GM19240 (cell line): Measurements from ENCODE around the gene ZNG1A.
"Not testable (repeated sequence)": the region's sequence is repeated elsewhere in the genome, so short reads cannot be mapped to it uniquely, and the experiment has no call there.

Experiments
- DNase-seq: peaks from one replicate; pipeline ENCODE4 v3.0.0; 2011; ENCODE audit warnings: low spot score; ENCODE audit not compliant: insufficient read length

ZNG1A gene

GRCh38 chr9:98775-99174 is 80.1 kb downstream of the ZNG1A start:
- not testable (repeated sequence) for DNase-seq

- DNase-seq: not testable (repeated sequence)
These were observed 83.9 kb downstream of the ZNG1A start for GRCh38 chr9:94992-95391.

GRCh38 chr9:94323-94722 is 84.5 kb downstream of the ZNG1A start:
- not testable (repeated sequence) for DNase-seq

- DNase-seq: not testable (repeated sequence)
These were observed 84.9 kb downstream of the ZNG1A start for GRCh38 chr9:93909-94308.

GRCh38 chr9:90851-91250 is 88.0 kb downstream of the ZNG1A start:
- DNase-seq: not testable (repeated sequence)

GRCh38 chr9:88396-89037 is 90.3 kb downstream of the ZNG1A start:
- not testable (repeated sequence) for DNase-seq

- DNase-seq: not testable (repeated sequence)
These were observed 91.0 kb downstream of the ZNG1A start for GRCh38 chr9:87860-88259.

GRCh38 chr9:87105-87504 is 91.8 kb downstream of the ZNG1A start:
- not testable (repeated sequence) for DNase-seq

- DNase-seq: not testable (repeated sequence)
These were observed 92.2 kb downstream of the ZNG1A start for GRCh38 chr9:86697-87096.

GRCh38 chr9:82932-83689 is 95.7 kb downstream of the ZNG1A start:
- DNase-seq: not testable (repeated sequence)

GRCh38 chr9:78333-78732 is 100.5 kb downstream of the ZNG1A start:
- DNase-seq: not testable (repeated sequence)

- not testable (repeated sequence) for DNase-seq
These were observed 102.5 kb downstream of the ZNG1A start for GRCh38 chr9:76389-76788.

GRCh38 chr9:73900-74525 is 104.8 kb downstream of the ZNG1A start:
- DNase-seq: not testable (repeated sequence)

GRCh38 chr9:73076-73899 is 105.6 kb downstream of the ZNG1A start:
- not testable (repeated sequence) for DNase-seq
